Neural crest cell (in vitro differentiated cells): ENCODE data around the gene SHC2. TPM values are rescaled to one million over a fixed set of nuclear protein-coding genes. Genes with fewer than 3 reads are reported as not detected.

Experiments used
- DNase-seq: peaks from one replicate; pipeline ENCODE4 v3.0.0; 2021; ENCODE audit warnings: low read depth, mixed read lengths, low spot score
- H3K27ac Mint-ChIP-seq: one replicate; pipeline ENCODE4 v1.8.0; 2021; ENCODE audit warnings: mild to moderate bottlenecking, mixed read lengths; ENCODE audit not compliant: unreplicated experiment
- H3K27me3 Mint-ChIP-seq: 2 replicates; pipeline ENCODE4 v1.8.0; 2021; ENCODE audit warnings: low read depth, mild to moderate bottlenecking, mixed read lengths
- H3K36me3 Mint-ChIP-seq: 2 replicates; pipeline ENCODE4 v1.8.0; 2021; ENCODE audit warnings: low read depth, mild to moderate bottlenecking, mixed read lengths
- H3K4me1 Mint-ChIP-seq: 2 replicates; pipeline ENCODE4 v1.8.0; 2021; ENCODE audit warnings: mixed read lengths
- H3K4me3 Mint-ChIP-seq: one replicate; pipeline ENCODE4 v1.8.0; 2021; ENCODE audit warnings: mild to moderate bottlenecking, mixed read lengths
- H3K9me3 Mint-ChIP-seq: 2 replicates; pipeline ENCODE4 v1.8.0; 2021; ENCODE audit warnings: mixed read lengths
- total RNA-seq: library from RNA; stranded (reverse); gene quantifications from 2 replicates; pipeline ENCODE4 v1.2.1, GENCODE V29; 2021
- TF ChIP-seq, protein P1 (sequence below): fragments of 200-600 bp; sonication (generic); conservative IDR thresholded peaks from 2 replicates; pipeline ENCODE4 v1.5.0; 2021; ENCODE audit warnings: antibody characterized with exemption, mild to moderate bottlenecking

Gene SHC2
- total RNA-seq, 1 donor from 2014 or later = 45.2 TPM

DNA sequence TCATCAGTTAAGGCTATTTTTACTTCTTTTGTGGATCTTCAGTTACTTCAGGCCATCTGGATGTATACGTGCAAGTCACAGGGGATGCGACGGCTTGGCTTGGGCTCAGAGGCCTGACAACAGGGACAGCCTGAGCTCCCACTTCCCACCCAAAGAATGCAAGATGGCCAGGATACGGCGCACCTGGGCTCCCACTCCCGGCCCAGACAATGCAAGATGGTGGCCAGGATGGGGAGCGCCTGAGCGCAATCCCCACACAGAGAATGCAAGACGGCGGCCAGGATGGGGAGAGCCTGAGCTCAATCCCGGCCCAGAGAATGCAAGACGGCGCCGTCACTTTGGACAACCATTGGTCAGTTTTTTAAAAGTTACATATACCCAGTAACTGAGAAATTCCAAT lies 91.0 kb downstream of the SHC2 start:
- TF ChIP-seq, protein P1, sequence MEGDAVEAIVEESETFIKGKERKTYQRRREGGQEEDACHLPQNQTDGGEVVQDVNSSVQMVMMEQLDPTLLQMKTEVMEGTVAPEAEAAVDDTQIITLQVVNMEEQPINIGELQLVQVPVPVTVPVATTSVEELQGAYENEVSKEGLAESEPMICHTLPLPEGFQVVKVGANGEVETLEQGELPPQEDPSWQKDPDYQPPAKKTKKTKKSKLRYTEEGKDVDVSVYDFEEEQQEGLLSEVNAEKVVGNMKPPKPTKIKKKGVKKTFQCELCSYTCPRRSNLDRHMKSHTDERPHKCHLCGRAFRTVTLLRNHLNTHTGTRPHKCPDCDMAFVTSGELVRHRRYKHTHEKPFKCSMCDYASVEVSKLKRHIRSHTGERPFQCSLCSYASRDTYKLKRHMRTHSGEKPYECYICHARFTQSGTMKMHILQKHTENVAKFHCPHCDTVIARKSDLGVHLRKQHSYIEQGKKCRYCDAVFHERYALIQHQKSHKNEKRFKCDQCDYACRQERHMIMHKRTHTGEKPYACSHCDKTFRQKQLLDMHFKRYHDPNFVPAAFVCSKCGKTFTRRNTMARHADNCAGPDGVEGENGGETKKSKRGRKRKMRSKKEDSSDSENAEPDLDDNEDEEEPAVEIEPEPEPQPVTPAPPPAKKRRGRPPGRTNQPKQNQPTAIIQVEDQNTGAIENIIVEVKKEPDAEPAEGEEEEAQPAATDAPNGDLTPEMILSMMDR = no peak
- Mint-ChIP-seq H3K4me1 (peaks cover 13% of the 10 kb centered on the region), H3K27ac (no peak overlapping the region), H3K27me3 (peaks cover 20% of the 10 kb centered on the region), H3K9me3 (no peaks in the 10 kb centered on the region), H3K4me3 (no peak overlapping the region), H3K36me3 (no peaks in the 10 kb centered on the region)
- DNase-seq = no peak

DNA sequence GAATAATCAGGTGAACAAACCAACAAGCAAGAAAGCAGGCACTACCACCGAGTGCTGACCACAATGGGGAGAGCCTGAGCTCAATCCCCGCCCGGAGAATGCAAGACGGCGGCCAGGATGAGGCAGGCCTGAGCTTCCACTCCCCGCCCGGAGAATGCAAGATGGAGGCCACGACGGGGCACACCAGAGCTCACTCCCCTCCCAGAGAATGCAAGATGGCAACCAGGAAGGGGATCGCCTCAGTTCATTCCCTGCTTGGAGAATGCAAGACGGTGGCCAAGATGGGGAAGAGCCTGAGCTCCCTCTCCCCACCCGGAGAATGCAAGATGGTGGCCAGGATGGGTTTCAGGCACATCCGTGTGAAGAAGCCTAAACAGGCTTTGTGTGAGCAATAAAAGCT lies 91.6 kb downstream of the SHC2 start:
- no peak overlapping the region for H3K27ac Mint-ChIP-seq

DNA sequence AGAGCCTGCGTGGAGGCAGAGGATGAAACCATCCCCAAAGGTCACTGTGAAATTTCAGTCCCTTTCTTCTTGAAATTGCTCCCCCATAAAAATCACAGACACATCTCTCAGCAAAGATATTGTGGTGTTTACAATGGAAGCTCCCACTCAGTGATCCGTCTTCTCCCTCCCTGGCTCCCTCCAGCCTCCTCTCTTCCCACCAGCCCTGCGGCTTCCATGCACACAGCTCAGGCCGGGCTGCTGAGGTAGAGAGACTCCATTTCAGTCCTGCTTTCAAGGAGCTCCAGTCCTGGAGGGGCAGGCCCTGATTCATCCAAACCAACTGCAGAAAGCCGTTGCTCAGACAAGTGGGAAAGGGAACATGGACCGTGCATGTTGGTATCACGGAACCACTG lies 92.2 kb downstream of the SHC2 start:
- DNase-seq = no peak
- H3K9me3 Mint-ChIP-seq = no peaks in the 10 kb centered on the region
- H3K4me3 Mint-ChIP-seq = no peak overlapping the region
- H3K4me1 Mint-ChIP-seq = peaks cover 13% of the 10 kb centered on the region
- TF ChIP-seq, protein P1 = no peak
- H3K36me3 Mint-ChIP-seq = no peaks in the 10 kb centered on the region
- H3K27ac Mint-ChIP-seq = no peak overlapping the region
- H3K27me3 Mint-ChIP-seq = peaks cover 20% of the 10 kb centered on the region

More for the DNA sequence above, 91.6 kb downstream of the SHC2 start:
- peaks cover 20% of the 10 kb centered on the region for H3K27me3 Mint-ChIP-seq
- H3K4me3 Mint-ChIP-seq = no peak overlapping the region
- H3K4me1 Mint-ChIP-seq = peaks cover 13% of the 10 kb centered on the region
- H3K9me3 Mint-ChIP-seq = no peaks in the 10 kb centered on the region
- TF ChIP-seq, protein P1 = no peak
- DNase-seq = no peak
- H3K36me3 Mint-ChIP-seq = no peaks in the 10 kb centered on the region

DNA sequence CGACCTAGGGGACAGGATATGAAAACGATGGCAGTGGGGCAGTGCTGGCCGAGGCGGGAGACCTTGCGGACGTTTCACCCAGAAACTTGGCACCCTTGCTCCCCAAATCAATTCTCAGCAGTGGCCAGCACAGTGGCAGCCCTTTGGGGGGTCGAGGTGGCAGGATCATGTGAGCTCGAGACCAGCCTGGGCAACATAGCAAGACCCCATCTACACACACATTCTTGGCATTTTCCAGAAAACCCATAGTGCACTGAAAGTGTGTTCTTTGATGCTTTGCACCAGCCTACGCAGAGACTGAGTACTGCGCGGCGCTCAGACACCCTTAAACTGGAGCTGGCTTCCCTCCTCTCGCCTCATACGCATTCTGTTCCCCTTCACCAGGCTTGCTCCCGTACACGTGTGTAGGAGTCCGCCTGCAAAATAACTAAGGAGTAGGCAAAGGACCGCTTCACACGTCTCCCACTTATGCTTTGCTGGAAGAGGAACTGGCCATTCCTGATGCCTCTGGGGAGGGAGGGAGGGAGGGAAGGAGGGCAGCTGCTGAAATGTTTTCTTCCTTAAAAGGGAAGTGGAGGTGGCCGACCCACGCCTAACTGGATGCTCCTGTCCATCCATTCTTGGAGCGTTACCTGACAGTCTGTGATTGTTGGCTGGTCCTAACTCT lies 92.7 kb downstream of the SHC2 start:
- no peak overlapping the region for H3K4me3 Mint-ChIP-seq
- H3K4me1 Mint-ChIP-seq = peaks cover 13% of the 10 kb centered on the region
- TF ChIP-seq, protein P1 = no peak
- peaks cover 20% of the 10 kb centered on the region for H3K27me3 Mint-ChIP-seq
- H3K36me3 Mint-ChIP-seq = no peaks in the 10 kb centered on the region
- no peak overlapping the region for H3K27ac Mint-ChIP-seq
- DNase-seq = no peak
- no peaks in the 10 kb centered on the region for H3K9me3 Mint-ChIP-seq

DNA sequence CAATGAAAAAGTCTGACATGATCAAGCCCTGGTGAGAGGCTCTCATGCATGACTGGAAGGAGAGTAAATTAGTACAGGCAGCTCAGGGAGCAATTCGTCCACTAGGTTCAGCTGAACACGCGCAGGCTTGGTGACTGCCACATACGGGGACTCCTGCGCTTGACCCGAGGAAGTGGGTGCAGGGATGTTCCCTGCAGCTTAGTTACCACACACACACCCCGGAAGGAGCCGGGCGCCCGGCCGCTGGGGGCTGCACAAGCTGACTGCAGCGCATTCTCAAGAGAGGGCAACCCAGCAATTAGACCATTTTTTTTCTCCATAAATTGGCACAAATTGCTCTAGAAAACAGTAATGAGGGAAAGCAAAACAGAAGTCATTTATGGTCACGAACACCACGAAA lies 93.3 kb downstream of the SHC2 start:
- H3K27me3 Mint-ChIP-seq = peaks cover 20% of the 10 kb centered on the region
- peaks cover 13% of the 10 kb centered on the region for H3K4me1 Mint-ChIP-seq
- H3K4me3 Mint-ChIP-seq = no peak overlapping the region
- TF ChIP-seq, protein P1 = no peak
- H3K9me3 Mint-ChIP-seq = no peaks in the 10 kb centered on the region
- H3K27ac Mint-ChIP-seq = no peak overlapping the region
- DNase-seq = no peak
- no peaks in the 10 kb centered on the region for H3K36me3 Mint-ChIP-seq
